HepG2 (cell line): Measurements from ENCODE around the gene CA9. TPM values are rescaled to one million over a fixed set of nuclear protein-coding genes. Genes with fewer than 3 reads are reported as not detected.
A peak's percentile ranks its signal among the peaks of the same experiment; 100 is the strongest.

ENCODE experiments used
- ARNTL ChIP-seq: sonication (generic); formaldehyde crosslinking; IDR thresholded peaks from 2 replicates; pipeline ENCODE4 v1.4.0; 2020; ENCODE audit warnings: mild to moderate bottlenecking, missing genetic modification reagents
- ATF7 ChIP-seq, 2 experiments: fragments of 450-650 bp in 1 of 2; sonication (generic) in 1 of 2; formaldehyde crosslinking in 1 of 2; IDR thresholded peaks; 2 replicates each; pipeline versions ENCODE4 v1.4.0 to v1.6.1; 2016 to 2020; ENCODE audit warnings: antibody characterized with exemption in 1 of 2, mild to moderate bottlenecking in 1 of 2, missing genetic modification reagents in 1 of 2
- FOXK2 ChIP-seq: fragments of 450-650 bp; IDR thresholded peaks from 2 replicates; pipeline ENCODE4 v1.6.1; 2016
- PAF1 ChIP-seq: IDR thresholded peaks from 2 replicates; pipeline ENCODE4 v1.6.1; 2016; ENCODE audit warnings: missing genetic modification reagents, missing compliant biosample characterization
- POLR2G ChIP-seq: fragments of 200-400 bp; formaldehyde crosslinking; IDR thresholded peaks from 2 replicates; pipeline ENCODE4 v1.6.1; 2018; ENCODE audit warnings: mild to moderate bottlenecking, low read depth, low read length, moderate library complexity
- SAP130 ChIP-seq: IDR thresholded peaks from 2 replicates; pipeline ENCODE4 v1.6.1; 2016; ENCODE audit warnings: low read depth
- SRSF4 ChIP-seq: fragments of 200-400 bp; formaldehyde crosslinking; IDR thresholded peaks from one replicate; pipeline ENCODE4 v1.6.1; 2018; ENCODE audit warnings: mild to moderate bottlenecking, low read depth, low read length, moderate library complexity; ENCODE audit not compliant: poor library complexity, severe bottlenecking
- ZFP36L1 ChIP-seq: sonication (generic); formaldehyde crosslinking; IDR thresholded peaks from 2 replicates; pipeline ENCODE4 v1.8.0; 2022; ENCODE audit warnings: mild to moderate bottlenecking, missing genetic modification reagents, moderate library complexity
- ZFP37 ChIP-seq: sonication (generic); formaldehyde crosslinking; IDR thresholded peaks from 2 replicates; pipeline ENCODE4 v1.4.0; 2020; ENCODE audit warnings: missing genetic modification reagents, borderline replicate concordance
- ZFP90 ChIP-seq: sonication (generic); formaldehyde crosslinking; IDR thresholded peaks from 2 replicates; pipeline ENCODE4 v1.8.0; 2022; ENCODE audit warnings: missing genetic modification reagents, mild to moderate bottlenecking, inconsistent platforms, borderline replicate concordance
- ZNF10 ChIP-seq: sonication (generic); formaldehyde crosslinking; IDR thresholded peaks from 2 replicates; pipeline ENCODE4 v1.4.0; 2020; ENCODE audit warnings: mild to moderate bottlenecking, low read depth, missing genetic modification reagents, borderline replicate concordance
- ZNF382 ChIP-seq: sonication (generic); formaldehyde crosslinking; IDR thresholded peaks from 2 replicates; pipeline ENCODE4 v1.5.0; 2020; ENCODE audit warnings: missing genetic modification reagents, mild to moderate bottlenecking, borderline replicate concordance
- ZNF383 ChIP-seq: sonication (generic); formaldehyde crosslinking; IDR thresholded peaks from 2 replicates; pipeline ENCODE4 v1.4.0; 2020; ENCODE audit warnings: missing genetic modification reagents, mild to moderate bottlenecking, borderline replicate concordance
- ZNF543 ChIP-seq: sonication (generic); formaldehyde crosslinking; IDR thresholded peaks from 2 replicates; pipeline ENCODE4 v1.4.0; 2020; ENCODE audit warnings: mild to moderate bottlenecking, missing genetic modification reagents
- polyA plus RNA-seq, 8 experiments: library from polyadenylated mRNA; depleted of rRNA in 3 of 8; stranded (reverse) in 7 of 8; unstranded in 1 of 8; fragments of >200 nt; fragmentation: Illumina TruSeq in 4 of 8; extraction: Trizol in 4 of 8; gene quantifications; 2 replicates each; pipeline versions ENCODE4 v1.2.1 to v1.2.3, GENCODE V29; 2011 to 2016; ENCODE audit warnings: low read depth in 4 of 8, missing spikeins in 1 of 8, mixed read lengths in 1 of 8; ENCODE audit not compliant: insufficient read depth in 1 of 8
- total RNA-seq, 5 experiments: library from RNA; depleted of rRNA; stranded (reverse); fragments of >200 nt; fragmentation: Illumina TruSeq; extraction: Trizol; gene quantifications; 2 replicates each; pipeline ENCODE4 v1.2.3, GENCODE V29; 2016; ENCODE audit warnings: low read depth in 1 of 5
- TF ChIP-seq, protein P1 (sequence below): sonication (generic); formaldehyde crosslinking; IDR thresholded peaks from 2 replicates; pipeline ENCODE4 v1.4.0; 2020; ENCODE audit warnings: missing genetic modification reagents
- TF ChIP-seq, protein P2 (sequence below): sonication (generic); formaldehyde crosslinking; IDR thresholded peaks from 2 replicates; pipeline ENCODE4 v1.4.0; 2020; ENCODE audit warnings: mild to moderate bottlenecking, missing genetic modification reagents
- TF ChIP-seq, protein P3 (sequence below), 2 experiments: sonication (generic) in 1 of 2; formaldehyde crosslinking in 1 of 2; IDR thresholded peaks; 2 replicates each; pipeline versions ENCODE4 v1.4.0 to v1.6.1; 2018 to 2020; ENCODE audit warnings: missing genetic modification reagents in 2 of 2, borderline replicate concordance in 1 of 2, low read depth in 1 of 2, mild to moderate bottlenecking in 1 of 2, missing biosample characterization in 1 of 2
- TF ChIP-seq, protein P4 (sequence below): sonication (generic); formaldehyde crosslinking; IDR thresholded peaks from 2 replicates; pipeline ENCODE4 v1.5.0; 2020; ENCODE audit warnings: mild to moderate bottlenecking, missing genetic modification reagents, borderline replicate concordance
- TF ChIP-seq, protein P5 (sequence below): sonication (generic); formaldehyde crosslinking; IDR thresholded peaks from 2 replicates; pipeline ENCODE4 v1.4.0; 2020; ENCODE audit warnings: missing genetic modification reagents

The CA9 gene
- total and polyA plus RNA-seq, 2 of the 13 experiments (the other 11 are each of a cell fraction or from before 2014, with no cell fraction given) = 0.13 to 152 TPM

DNA sequence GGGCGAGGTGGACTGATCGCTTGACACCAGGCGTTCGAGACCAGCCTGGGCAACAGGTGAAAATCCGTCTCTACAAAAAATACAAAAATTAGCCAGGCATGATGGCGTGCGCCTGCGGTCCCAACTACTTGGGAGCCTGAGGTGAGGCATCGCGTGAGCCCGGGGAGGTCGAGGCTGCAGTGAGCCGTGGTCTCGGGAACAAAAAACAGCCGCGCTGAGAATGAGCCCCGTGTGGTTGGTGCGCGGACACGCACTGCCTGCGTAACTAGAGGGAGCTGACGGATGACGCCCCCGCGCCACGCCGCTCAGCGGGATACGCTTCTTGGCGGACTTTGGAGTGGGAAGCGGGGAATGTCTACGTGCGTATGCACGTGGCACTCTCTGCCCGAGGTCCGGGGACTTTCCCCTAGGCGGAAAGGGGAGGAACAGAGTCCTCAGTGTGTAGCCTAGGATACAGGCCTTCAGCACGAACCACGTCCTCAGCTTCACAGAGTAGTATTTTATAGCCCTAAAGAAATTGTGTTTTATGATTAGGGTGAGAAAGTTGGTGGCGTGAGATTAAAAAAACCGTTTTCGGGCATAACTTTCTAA lies 16.1 kb upstream of the CA9 start, which contains the start of gene RMRP (continued):
- TF ChIP-seq, protein P1, sequence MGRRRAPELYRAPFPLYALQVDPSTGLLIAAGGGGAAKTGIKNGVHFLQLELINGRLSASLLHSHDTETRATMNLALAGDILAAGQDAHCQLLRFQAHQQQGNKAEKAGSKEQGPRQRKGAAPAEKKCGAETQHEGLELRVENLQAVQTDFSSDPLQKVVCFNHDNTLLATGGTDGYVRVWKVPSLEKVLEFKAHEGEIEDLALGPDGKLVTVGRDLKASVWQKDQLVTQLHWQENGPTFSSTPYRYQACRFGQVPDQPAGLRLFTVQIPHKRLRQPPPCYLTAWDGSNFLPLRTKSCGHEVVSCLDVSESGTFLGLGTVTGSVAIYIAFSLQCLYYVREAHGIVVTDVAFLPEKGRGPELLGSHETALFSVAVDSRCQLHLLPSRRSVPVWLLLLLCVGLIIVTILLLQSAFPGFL (CRISPR knock-in tag) = peak; percentile 85; the same call in 1 of the 2 replicates
- TF ChIP-seq ZNF382 (no peak), ZFP90 (CRISPR knock-in tag) (peak; percentile 97), ZFP36L1 (CRISPR knock-in tag) (peak; percentile 84; the same call in 1 of the 2 replicates), SRSF4 (no peak), ZFP37 (peak; percentile 99), ZNF10 (CRISPR knock-in tag) (no peak), ARNTL (CRISPR knock-in tag) (peak; percentile 98), ATF7 (IDR thresholded peaks at IDR 0.05) (peak; percentile 20; the same call in 1 of the 2 replicates), ATF7 (CRISPR knock-in tag; IDR thresholded peaks at IDR 0.05) (peak; percentile 77), POLR2G (no peak), PAF1 (no peak), ZNF383 (CRISPR knock-in tag) (no peak), FOXK2 (peak; percentile 21; the same call in 1 of the 2 replicates), ZNF543 (CRISPR knock-in tag) (peak; percentile 80), SAP130 (CRISPR knock-in tag) (peak; percentile 98)
- TF ChIP-seq, protein P2, sequence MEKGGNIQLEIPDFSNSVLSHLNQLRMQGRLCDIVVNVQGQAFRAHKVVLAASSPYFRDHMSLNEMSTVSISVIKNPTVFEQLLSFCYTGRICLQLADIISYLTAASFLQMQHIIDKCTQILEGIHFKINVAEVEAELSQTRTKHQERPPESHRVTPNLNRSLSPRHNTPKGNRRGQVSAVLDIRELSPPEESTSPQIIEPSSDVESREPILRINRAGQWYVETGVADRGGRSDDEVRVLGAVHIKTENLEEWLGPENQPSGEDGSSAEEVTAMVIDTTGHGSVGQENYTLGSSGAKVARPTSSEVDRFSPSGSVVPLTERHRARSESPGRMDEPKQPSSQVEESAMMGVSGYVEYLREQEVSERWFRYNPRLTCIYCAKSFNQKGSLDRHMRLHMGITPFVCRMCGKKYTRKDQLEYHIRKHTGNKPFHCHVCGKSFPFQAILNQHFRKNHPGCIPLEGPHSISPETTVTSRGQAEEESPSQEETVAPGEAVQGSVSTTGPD (CRISPR knock-in tag) = no peak
- TF ChIP-seq, protein P3, sequence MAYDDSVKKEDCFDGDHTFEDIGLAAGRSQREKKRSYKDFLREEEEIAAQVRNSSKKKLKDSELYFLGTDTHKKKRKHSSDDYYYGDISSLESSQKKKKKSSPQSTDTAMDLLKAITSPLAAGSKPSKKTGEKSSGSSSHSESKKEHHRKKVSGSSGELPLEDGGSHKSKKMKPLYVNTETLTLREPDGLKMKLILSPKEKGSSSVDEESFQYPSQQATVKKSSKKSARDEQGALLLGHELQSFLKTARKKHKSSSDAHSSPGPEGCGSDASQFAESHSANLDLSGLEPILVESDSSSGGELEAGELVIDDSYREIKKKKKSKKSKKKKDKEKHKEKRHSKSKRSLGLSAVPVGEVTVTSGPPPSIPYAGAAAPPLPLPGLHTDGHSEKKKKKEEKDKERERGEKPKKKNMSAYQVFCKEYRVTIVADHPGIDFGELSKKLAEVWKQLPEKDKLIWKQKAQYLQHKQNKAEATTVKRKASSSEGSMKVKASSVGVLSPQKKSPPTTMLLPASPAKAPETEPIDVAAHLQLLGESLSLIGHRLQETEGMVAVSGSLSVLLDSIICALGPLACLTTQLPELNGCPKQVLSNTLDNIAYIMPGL (CRISPR knock-in tag; IDR thresholded peaks at IDR 0.05; ENCODE audit: borderline replicate concordance in 1 of 2, low read depth in 1 of 2) = peak; percentile 85 to 99
- TF ChIP-seq, protein P4, sequence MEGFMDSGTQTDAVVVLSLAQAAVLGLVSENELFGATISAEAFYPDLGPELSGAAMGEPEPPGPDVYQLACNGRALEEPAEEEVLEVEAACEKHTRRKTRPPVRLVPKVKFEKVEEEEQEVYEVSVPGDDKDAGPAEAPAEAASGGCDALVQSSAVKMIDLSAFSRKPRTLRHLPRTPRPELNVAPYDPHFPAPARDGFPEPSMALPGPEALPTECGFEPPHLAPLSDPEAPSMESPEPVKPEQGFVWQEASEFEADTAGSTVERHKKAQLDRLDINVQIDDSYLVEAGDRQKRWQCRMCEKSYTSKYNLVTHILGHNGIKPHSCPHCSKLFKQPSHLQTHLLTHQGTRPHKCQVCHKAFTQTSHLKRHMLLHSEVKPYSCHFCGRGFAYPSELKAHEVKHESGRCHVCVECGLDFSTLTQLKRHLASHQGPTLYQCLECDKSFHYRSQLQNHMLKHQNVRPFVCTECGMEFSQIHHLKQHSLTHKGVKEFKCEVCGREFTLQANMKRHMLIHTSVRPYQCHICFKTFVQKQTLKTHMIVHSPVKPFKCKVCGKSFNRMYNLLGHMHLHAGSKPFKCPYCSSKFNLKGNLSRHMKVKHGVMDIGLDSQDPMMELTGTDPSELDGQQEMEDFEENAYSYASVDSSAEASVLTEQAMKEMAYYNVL (CRISPR knock-in tag) = peak; percentile 83; the same call in 1 of the 2 replicates
- TF ChIP-seq, protein P5, sequence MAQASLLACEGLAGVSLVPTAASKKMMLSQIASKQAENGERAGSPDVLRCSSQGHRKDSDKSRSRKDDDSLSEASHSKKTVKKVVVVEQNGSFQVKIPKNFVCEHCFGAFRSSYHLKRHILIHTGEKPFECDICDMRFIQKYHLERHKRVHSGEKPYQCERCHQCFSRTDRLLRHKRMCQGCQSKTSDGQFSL (CRISPR knock-in tag) = no peak
